ENCODE data around the gene SPG11. TPM values are rescaled to one million over a fixed set of nuclear protein-coding genes. Genes with fewer than 3 reads are reported as not detected.

Gene SPG11
- total and polyA plus RNA-seq, 2 of the 13 experiments (the other 11 are each of a cell fraction or from before 2014, with no cell fraction given), result 31.5 to 40.7 TPM

DNA sequence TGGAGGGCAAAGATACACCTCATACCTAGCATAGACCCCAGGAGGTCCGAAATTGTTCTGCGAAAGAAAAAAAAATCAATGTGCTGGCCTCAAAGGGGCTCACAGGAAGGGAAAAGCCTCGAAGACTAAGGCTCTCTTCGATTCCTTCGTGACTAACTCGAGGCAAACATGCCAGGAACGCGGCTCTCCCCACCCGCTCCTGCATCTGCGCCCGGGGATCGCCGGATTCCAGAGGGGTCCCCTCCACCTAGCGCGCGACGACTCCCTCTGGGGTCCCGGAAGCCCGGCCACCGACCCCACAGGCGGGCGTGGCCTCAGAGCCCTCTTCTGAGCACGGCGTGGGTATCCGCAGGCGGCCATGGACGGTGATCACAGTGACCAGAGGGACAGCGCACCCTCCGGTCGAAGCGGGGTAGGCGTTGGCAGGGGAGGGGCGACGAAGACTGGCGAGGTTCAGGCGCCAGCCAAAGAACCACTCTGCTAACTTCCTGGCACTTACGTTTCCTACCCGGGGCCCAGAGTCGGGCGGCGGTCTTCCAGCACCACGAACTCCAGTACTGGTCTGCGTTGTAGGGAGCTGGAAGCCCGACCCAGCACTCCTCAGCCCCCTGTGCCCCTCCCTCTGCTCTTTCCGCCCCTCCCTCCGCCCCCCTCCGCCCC, 127.0 kb downstream of the SPG11 start (continued):
- TF ChIP-seq ZC3H4 (CRISPR knock-in tag; IDR thresholded peaks at IDR 0.05; ENCODE audit: borderline replicate concordance) (no peak), ZNF17 (CRISPR knock-in tag; IDR thresholded peaks at IDR 0.05) (no peak), ZNF850 (CRISPR knock-in tag; conservative IDR thresholded peaks at IDR 0.05) (no peak), ISL2 (CRISPR knock-in tag; IDR thresholded peaks at IDR 0.05) (no peak), DNMT1 (CRISPR knock-in tag; IDR thresholded peaks at IDR 0.05) (no peak), CEBPG (CRISPR knock-in tag; IDR thresholded peaks at IDR 0.05) (no peak), AKAP8 (CRISPR knock-in tag; IDR thresholded peaks at IDR 0.05) (no peak), ZNF614 (CRISPR knock-in tag; IDR thresholded peaks at IDR 0.05; ENCODE audit: borderline replicate concordance) (no peak; the same call in 1 of the 2 replicates), ZNF460 (CRISPR knock-in tag; IDR thresholded peaks at IDR 0.05; ENCODE audit: borderline replicate concordance) (no peak), KLF16 (CRISPR knock-in tag; IDR thresholded peaks at IDR 0.05) (peak in 1 of 2 experiments; percentile 25; a peak in 2 of 4 replicates), NFE2L1 (CRISPR knock-in tag; IDR thresholded peaks at IDR 0.05; ENCODE audit: borderline replicate concordance) (no peak), ZSCAN22 (CRISPR knock-in tag; IDR thresholded peaks at IDR 0.05) (no peak), MIXL1 (CRISPR knock-in tag; IDR thresholded peaks at IDR 0.05) (no peak), ZNF749 (CRISPR knock-in tag; IDR thresholded peaks at IDR 0.05; ENCODE audit: borderline replicate concordance) (0 out of 2 replicates have a peak, but pooled peaks have one; percentile 32), EHMT2 (IDR thresholded peaks at IDR 0.05; ENCODE audit: borderline replicate concordance, low read depth, low read length) (no peak), DPF2 (CRISPR knock-in tag; IDR thresholded peaks at IDR 0.05; ENCODE audit: borderline replicate concordance, low read depth) (no peak), AHR (CRISPR knock-in tag; IDR thresholded peaks at IDR 0.05) (peak; percentile 56), SP140L (CRISPR knock-in tag; IDR thresholded peaks at IDR 0.05; ENCODE audit: borderline replicate concordance) (0 out of 2 replicates have a peak, but pooled peaks have one; percentile 9), LCORL (IDR thresholded peaks at IDR 0.05) (no peak), LCORL (CRISPR knock-in tag; IDR thresholded peaks at IDR 0.05) (no peak; the same call in none of the 2 replicates)
- TF ChIP-seq, protein P1, sequence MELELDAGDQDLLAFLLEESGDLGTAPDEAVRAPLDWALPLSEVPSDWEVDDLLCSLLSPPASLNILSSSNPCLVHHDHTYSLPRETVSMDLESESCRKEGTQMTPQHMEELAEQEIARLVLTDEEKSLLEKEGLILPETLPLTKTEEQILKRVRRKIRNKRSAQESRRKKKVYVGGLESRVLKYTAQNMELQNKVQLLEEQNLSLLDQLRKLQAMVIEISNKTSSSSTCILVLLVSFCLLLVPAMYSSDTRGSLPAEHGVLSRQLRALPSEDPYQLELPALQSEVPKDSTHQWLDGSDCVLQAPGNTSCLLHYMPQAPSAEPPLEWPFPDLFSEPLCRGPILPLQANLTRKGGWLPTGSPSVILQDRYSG (CRISPR knock-in tag; IDR thresholded peaks at IDR 0.05), result no peak
- TF ChIP-seq, protein P2, sequence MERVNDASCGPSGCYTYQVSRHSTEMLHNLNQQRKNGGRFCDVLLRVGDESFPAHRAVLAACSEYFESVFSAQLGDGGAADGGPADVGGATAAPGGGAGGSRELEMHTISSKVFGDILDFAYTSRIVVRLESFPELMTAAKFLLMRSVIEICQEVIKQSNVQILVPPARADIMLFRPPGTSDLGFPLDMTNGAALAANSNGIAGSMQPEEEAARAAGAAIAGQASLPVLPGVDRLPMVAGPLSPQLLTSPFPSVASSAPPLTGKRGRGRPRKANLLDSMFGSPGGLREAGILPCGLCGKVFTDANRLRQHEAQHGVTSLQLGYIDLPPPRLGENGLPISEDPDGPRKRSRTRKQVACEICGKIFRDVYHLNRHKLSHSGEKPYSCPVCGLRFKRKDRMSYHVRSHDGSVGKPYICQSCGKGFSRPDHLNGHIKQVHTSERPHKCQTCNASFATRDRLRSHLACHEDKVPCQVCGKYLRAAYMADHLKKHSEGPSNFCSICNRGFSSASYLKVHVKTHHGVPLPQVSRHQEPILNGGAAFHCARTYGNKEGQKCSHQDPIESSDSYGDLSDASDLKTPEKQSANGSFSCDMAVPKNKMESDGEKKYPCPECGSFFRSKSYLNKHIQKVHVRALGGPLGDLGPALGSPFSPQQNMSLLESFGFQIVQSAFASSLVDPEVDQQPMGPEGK (CRISPR knock-in tag; IDR thresholded peaks at IDR 0.05), result peak; percentile 82
- TF ChIP-seq, protein P3, sequence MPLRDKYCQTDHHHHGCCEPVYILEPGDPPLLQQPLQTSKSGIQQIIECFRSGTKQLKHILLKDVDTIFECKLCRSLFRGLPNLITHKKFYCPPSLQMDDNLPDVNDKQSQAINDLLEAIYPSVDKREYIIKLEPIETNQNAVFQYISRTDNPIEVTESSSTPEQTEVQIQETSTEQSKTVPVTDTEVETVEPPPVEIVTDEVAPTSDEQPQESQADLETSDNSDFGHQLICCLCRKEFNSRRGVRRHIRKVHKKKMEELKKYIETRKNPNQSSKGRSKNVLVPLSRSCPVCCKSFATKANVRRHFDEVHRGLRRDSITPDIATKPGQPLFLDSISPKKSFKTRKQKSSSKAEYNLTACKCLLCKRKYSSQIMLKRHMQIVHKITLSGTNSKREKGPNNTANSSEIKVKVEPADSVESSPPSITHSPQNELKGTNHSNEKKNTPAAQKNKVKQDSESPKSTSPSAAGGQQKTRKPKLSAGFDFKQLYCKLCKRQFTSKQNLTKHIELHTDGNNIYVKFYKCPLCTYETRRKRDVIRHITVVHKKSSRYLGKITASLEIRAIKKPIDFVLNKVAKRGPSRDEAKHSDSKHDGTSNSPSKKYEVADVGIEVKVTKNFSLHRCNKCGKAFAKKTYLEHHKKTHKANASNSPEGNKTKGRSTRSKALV (CRISPR knock-in tag; IDR thresholded peaks at IDR 0.05), result 0 out of 2 replicates have a peak, but pooled peaks have one; percentile 24
- TF ChIP-seq, protein P4, sequence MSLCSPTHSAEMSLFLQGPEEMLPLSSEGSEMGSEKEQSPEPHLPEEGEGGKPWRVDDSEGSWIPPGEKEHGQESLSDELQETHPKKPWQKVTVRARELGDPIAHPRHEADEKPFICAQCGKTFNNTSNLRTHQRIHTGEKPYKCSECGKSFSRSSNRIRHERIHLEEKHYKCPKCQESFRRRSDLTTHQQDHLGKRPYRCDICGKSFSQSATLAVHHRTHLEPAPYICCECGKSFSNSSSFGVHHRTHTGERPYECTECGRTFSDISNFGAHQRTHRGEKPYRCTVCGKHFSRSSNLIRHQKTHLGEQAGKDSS (CRISPR knock-in tag; IDR thresholded peaks at IDR 0.05; ENCODE audit: borderline replicate concordance, low read depth), result no peak; the same call in none of the 2 replicates
- TF ChIP-seq, protein P5, sequence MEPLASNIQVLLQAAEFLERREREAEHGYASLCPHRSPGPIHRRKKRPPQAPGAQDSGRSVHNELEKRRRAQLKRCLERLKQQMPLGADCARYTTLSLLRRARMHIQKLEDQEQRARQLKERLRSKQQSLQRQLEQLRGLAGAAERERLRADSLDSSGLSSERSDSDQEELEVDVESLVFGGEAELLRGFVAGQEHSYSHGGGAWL (CRISPR knock-in tag; IDR thresholded peaks at IDR 0.05), result 0 out of 2 replicates have a peak, but pooled peaks have one; percentile 53
